HepG2 (cell line): ENCODE data around the gene ZNF485. TPM values are rescaled to one million over a fixed set of nuclear protein-coding genes. Genes with fewer than 3 reads are reported as not detected.

Experiments
- ATAC-seq: fragments of 200-7000 bp; cut with Tn5 transposase; 3 replicates; pipeline ENCODE4 v1.9.1; 2020; ENCODE audit warnings: mild to moderate bottlenecking, moderate library complexity
- BruUV-seq: library from RNA; stranded (reverse); fragments of 400-500 nt; replicated peaks from 2 replicates; lab custom pipeline; 2021; lab: Mats Ljungman, UMichigan
- CTCF ChIA-PET: fragments of 300-600 bp; formaldehyde crosslinking; extraction: SDS; loops from one replicate; lab custom pipeline; 2021; ENCODE audit warnings: low total read pairs, inconsistent platforms, low intra/inter-chr PET ratio; lab: Yijun Ruan, JAX
- POLR2A ChIA-PET: fragments of 350-600 bp; sonication (Branson Sonifier 250); formaldehyde crosslinking; loops from one replicate; lab custom pipeline; 2020; ENCODE audit warnings: antibody characterized with exemption, inconsistent platforms; lab: Yijun Ruan, JAX
- DNase-seq: peaks from one replicate; pipeline ENCODE4 v3.0.0-alpha.2; 2015; ENCODE audit warnings: low spot score
- FAIRE-seq: peaks from 3 replicates; lab custom pipeline; 2011; peaks lifted over from hg19 to GRCh38; lab: Jason Lieb, UNC
- H2AFZ ChIP-seq: one replicate; pipeline ENCODE4 v1.6.1; 2011; ENCODE audit warnings: low read length, inconsistent platforms
- H3K27ac ChIP-seq: fragments of 300-600 bp; 3 replicates; pipeline ENCODE4 v1.8.0; 2011; ENCODE audit warnings: mixed run types, mild to moderate bottlenecking, mixed read lengths, low read length, inconsistent platforms; ENCODE audit not compliant: insufficient read depth; ENCODE audit errors: extremely low read length
- H3K27me3 ChIP-seq, 2 experiments: fragments of 200-600 bp in 1 of 2; 2 replicates in 1 of 2; 3 replicates in 1 of 2; pipeline versions ENCODE4 v1.6.0 to v1.8.0; 2011; ENCODE audit warnings: low read length in 2 of 2, mild to moderate bottlenecking in 2 of 2, moderate library complexity in 2 of 2, inconsistent platforms in 1 of 2; ENCODE audit not compliant: insufficient read depth in 2 of 2, control insufficient read depth in 1 of 2
- H3K36me3 ChIP-seq, 2 experiments: fragments of 200-600 bp in 1 of 2; replicated peaks in 1 of 2; 2 replicates in 1 of 2; 3 replicates in 1 of 2; pipeline versions ENCODE4 v1.5.1 to v1.8.0; 2011; ENCODE audit warnings: low read length in 2 of 2, inconsistent platforms in 1 of 2; ENCODE audit not compliant: insufficient read depth in 2 of 2, control insufficient read depth in 1 of 2
- H3K4me1 ChIP-seq: 2 replicates; pipeline ENCODE4 v1.5.1; 2012; ENCODE audit warnings: low read length, inconsistent platforms; ENCODE audit not compliant: insufficient read depth
- H3K4me2 ChIP-seq: 2 replicates; pipeline ENCODE4 v1.6.0; 2011; ENCODE audit warnings: low read depth, low read length, inconsistent platforms
- H3K4me3 ChIP-seq, 3 experiments: fragments of 200-600 bp in 1 of 3; sonication (generic), shearing (Covaris generic) in 1 of 3; replicated peaks in 1 of 3; 2 replicates each; pipeline ENCODE4 v1.5.1; 2011 to 2016; ENCODE audit warnings: low read length in 3 of 3, inconsistent platforms in 2 of 3, low read depth in 2 of 3, mild to moderate bottlenecking in 2 of 3, control low read depth in 1 of 3, mixed read lengths in 1 of 3; ENCODE audit not compliant: insufficient read depth in 1 of 3
- H3K79me2 ChIP-seq: one replicate; pipeline ENCODE4 v1.6.1; 2011; ENCODE audit warnings: low read length, inconsistent platforms; ENCODE audit not compliant: insufficient read depth
- H3K9ac ChIP-seq: 2 replicates; pipeline ENCODE4 v1.6.0; 2011; ENCODE audit warnings: mild to moderate bottlenecking, low read depth, low read length, inconsistent platforms; ENCODE audit not compliant: insufficient read depth
- H3K9me3 ChIP-seq: 2 replicates; pipeline ENCODE4 v1.5.1; 2012; ENCODE audit warnings: mild to moderate bottlenecking, low read length
- H4K20me1 ChIP-seq: 2 replicates; pipeline ENCODE4 v1.6.0; 2011; ENCODE audit warnings: inconsistent platforms, mild to moderate bottlenecking, low read length, moderate library complexity; ENCODE audit not compliant: insufficient read depth
- TCF7L2 ChIP-seq: IDR thresholded peaks from 2 replicates; pipeline ENCODE4 v1.6.1; 2011; ENCODE audit warnings: mild to moderate bottlenecking, low read depth, low read length, moderate library complexity
- TFDP1 ChIP-seq: IDR thresholded peaks from 2 replicates; pipeline ENCODE4 v1.6.1; 2016; ENCODE audit warnings: missing compliant biosample characterization, missing genetic modification reagents, borderline replicate concordance
- ZNF275 ChIP-seq: sonication (generic); formaldehyde crosslinking; IDR thresholded peaks from 2 replicates; pipeline ENCODE4 v1.8.0; 2022; ENCODE audit warnings: missing genetic modification reagents, mild to moderate bottlenecking, inconsistent platforms, borderline replicate concordance
- ZNF530 ChIP-seq: sonication (generic); formaldehyde crosslinking; IDR thresholded peaks from 2 replicates; pipeline ENCODE4 v1.5.0; 2020; ENCODE audit warnings: low read depth, mild to moderate bottlenecking, missing genetic modification reagents
- ZNF766 ChIP-seq: sonication (generic); formaldehyde crosslinking; IDR thresholded peaks from 2 replicates; pipeline ENCODE4 v1.5.0; 2020; ENCODE audit warnings: missing genetic modification reagents, borderline replicate concordance
- WGBS: methylation state at CpG from one replicate; pipeline ENCODE4 v1.1.6; 2017; ENCODE audit warnings: low lambda C conversion rate; 5-methylcytosine and 5-hydroxymethylcytosine counted together
- in situ Hi-C: cut with HindIII; loops from 2 replicates; pipeline ENCODE4 v1.10.0; 2017; ENCODE audit warnings: low pct_unique_long_range_greater_than_20kb; ENCODE audit not compliant: extremely low pct_ligation_motif_present
- intact Hi-C: fragments of 100-400 bp; cut with micrococcal nuclease; formaldehyde crosslinking; loops from one replicate; pipeline ENCODE4 v1.10.0; 2022; ENCODE audit not compliant: unreplicated experiment
- polyA plus RNA-seq, 8 experiments: library from polyadenylated mRNA; depleted of rRNA in 3 of 8; stranded (reverse) in 7 of 8; unstranded in 1 of 8; fragments of >200 nt; fragmentation: Illumina TruSeq in 4 of 8; extraction: Trizol in 4 of 8; gene quantifications; 2 replicates each; pipeline versions ENCODE4 v1.2.1 to v1.2.3, GENCODE V29; 2011 to 2016; ENCODE audit warnings: low read depth in 4 of 8, missing spikeins in 1 of 8, mixed read lengths in 1 of 8; ENCODE audit not compliant: insufficient read depth in 1 of 8
- total RNA-seq, 5 experiments: library from RNA; depleted of rRNA; stranded (reverse); fragments of >200 nt; fragmentation: Illumina TruSeq; extraction: Trizol; gene quantifications; 2 replicates each; pipeline ENCODE4 v1.2.3, GENCODE V29; 2016; ENCODE audit warnings: low read depth in 1 of 5
- TF ChIP-seq, protein P1 (sequence below): sonication (generic); formaldehyde crosslinking; IDR thresholded peaks from 2 replicates; pipeline ENCODE4 v1.9.0; 2021; ENCODE audit warnings: missing genetic modification reagents, borderline replicate concordance
- TF ChIP-seq, protein P2 (sequence below): sonication (generic); formaldehyde crosslinking; IDR thresholded peaks from 2 replicates; pipeline ENCODE4 v1.5.1; 2020; ENCODE audit warnings: missing genetic modification reagents, mild to moderate bottlenecking, borderline replicate concordance

ZNF485 gene
- total and polyA plus RNA-seq, 2 of the 13 experiments (the other 11 are each of a cell fraction or from before 2014, with no cell fraction given), result 1.4 to 3.3 TPM

DNA sequence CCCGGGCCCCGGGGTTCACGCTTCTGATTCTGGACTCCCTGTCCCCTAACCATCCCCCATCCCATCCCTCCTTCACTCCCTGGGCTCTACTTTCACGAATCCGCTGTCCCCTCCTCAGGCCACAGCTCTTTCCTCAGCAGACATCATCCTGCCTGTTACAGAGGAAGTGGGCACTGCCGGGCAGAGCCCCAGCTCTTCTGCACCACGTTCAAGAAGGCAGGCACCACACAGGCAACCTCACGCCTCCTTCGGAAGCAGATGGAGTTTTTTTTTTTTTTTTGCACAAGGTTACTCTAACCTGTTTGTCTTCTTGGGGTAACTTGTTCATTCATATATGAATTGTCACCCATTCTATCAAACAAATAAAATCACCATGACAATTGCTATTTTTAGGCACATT, 60.3 kb downstream of the ZNF485 start:
- H3K4me3 ChIP-seq, result no peak overlapping the region
- no peaks in the 10 kb centered on the region for H3K4me1 ChIP-seq
- BruUV-seq, result no TSS peak
- TF ChIP-seq ZNF766 (no peak), TFDP1 (CRISPR knock-in tag) (no peak), ZNF275 (no peak), ZNF530 (CRISPR knock-in tag) (no peak), TCF7L2 (no peak)
- TF ChIP-seq, protein P1, sequence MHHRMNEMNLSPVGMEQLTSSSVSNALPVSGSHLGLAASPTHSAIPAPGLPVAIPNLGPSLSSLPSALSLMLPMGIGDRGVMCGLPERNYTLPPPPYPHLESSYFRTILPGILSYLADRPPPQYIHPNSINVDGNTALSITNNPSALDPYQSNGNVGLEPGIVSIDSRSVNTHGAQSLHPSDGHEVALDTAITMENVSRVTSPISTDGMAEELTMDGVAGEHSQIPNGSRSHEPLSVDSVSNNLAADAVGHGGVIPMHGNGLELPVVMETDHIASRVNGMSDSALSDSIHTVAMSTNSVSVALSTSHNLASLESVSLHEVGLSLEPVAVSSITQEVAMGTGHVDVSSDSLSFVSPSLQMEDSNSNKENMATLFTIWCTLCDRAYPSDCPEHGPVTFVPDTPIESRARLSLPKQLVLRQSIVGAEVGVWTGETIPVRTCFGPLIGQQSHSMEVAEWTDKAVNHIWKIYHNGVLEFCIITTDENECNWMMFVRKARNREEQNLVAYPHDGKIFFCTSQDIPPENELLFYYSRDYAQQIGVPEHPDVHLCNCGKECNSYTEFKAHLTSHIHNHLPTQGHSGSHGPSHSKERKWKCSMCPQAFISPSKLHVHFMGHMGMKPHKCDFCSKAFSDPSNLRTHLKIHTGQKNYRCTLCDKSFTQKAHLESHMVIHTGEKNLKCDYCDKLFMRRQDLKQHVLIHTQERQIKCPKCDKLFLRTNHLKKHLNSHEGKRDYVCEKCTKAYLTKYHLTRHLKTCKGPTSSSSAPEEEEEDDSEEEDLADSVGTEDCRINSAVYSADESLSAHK (CRISPR knock-in tag), result no peak
- TF ChIP-seq, protein P2, sequence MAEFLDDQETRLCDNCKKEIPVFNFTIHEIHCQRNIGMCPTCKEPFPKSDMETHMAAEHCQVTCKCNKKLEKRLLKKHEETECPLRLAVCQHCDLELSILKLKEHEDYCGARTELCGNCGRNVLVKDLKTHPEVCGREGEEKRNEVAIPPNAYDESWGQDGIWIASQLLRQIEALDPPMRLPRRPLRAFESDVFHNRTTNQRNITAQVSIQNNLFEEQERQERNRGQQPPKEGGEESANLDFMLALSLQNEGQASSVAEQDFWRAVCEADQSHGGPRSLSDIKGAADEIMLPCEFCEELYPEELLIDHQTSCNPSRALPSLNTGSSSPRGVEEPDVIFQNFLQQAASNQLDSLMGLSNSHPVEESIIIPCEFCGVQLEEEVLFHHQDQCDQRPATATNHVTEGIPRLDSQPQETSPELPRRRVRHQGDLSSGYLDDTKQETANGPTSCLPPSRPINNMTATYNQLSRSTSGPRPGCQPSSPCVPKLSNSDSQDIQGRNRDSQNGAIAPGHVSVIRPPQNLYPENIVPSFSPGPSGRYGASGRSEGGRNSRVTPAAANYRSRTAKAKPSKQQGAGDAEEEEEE, result no peak
- DNase-seq (no peak), ATAC-seq (no peak), FAIRE-seq (no peak)
- no peaks in the 10 kb centered on the region for H4K20me1 ChIP-seq
- H3K79me2 ChIP-seq, result no peaks in the 10 kb centered on the region
- no peaks in the 10 kb centered on the region for H3K36me3 ChIP-seq
- no peak overlapping the region for H3K27ac ChIP-seq
- WGBS, result 27% methylated on average over 9 of the region's 9 CpGs
- POLR2A ChIA-PET, result no interaction called here
- CTCF ChIA-PET, result no interaction called here
- no peak overlapping the region for H3K9ac ChIP-seq
- no peaks in the 10 kb centered on the region; a peak in 1 of 5 replicates for H3K27me3 ChIP-seq
- no peak overlapping the region for H2AFZ ChIP-seq
- in situ Hi-C loops (no loop called here), intact Hi-C loops (no loop called here)
- H3K4me2 ChIP-seq, result no peak overlapping the region
- H3K9me3 ChIP-seq, result no peaks in the 10 kb centered on the region
